ENCODE results near the gene FGF19. TPM values are rescaled to one million over a fixed set of nuclear protein-coding genes. Genes with fewer than 3 reads are reported as not detected.

Gene FGF19
- total RNA-seq, result not detected in 2 replicates
- not detected for polyA plus RNA-seq (2012)

- DNase-seq (ENCODE audit: low read depth), result no peak
Observed at GRCh38 chr11:69703768-69704507, at the start of gene FGF19. Gene FGF19, minus strand, starts transcription at chr11:69704022. Its CDS starts 146 bp downstream, at chr11:69703876.

- DNase-seq (ENCODE audit: low read depth), result no peak
Observed at GRCh38 chr11:69752890-69753289, 49.1 kb upstream of the FGF19 start.

- no peak for DNase-seq (ENCODE audit: low read depth)
Observed at GRCh38 chr11:69750875-69751597, 47.2 kb upstream of the FGF19 start.

GRCh38 chr11:69750108-69750850 lies 46.5 kb upstream of the FGF19 start:
- no peak for DNase-seq (ENCODE audit: low read depth)

- DNase-seq (ENCODE audit: low read depth), result no peak
Observed at GRCh38 chr11:69748637-69749036, 44.8 kb upstream of the FGF19 start.

- DNase-seq (ENCODE audit: low read depth), result no peak
Observed at GRCh38 chr11:69746752-69747742, 43.2 kb upstream of the FGF19 start.

GRCh38 chr11:69746140-69746539 lies 42.3 kb upstream of the FGF19 start:
- no peak for DNase-seq (ENCODE audit: low read depth)

GRCh38 chr11:69745201-69745600 lies 41.4 kb upstream of the FGF19 start:
- DNase-seq (ENCODE audit: low read depth), result no peak

- DNase-seq (ENCODE audit: low read depth), result peak; percentile 6
Observed at GRCh38 chr11:69744435-69744834, 40.6 kb upstream of the FGF19 start.

GRCh38 chr11:69734841-69735240 lies 31.0 kb upstream of the FGF19 start:
- DNase-seq (ENCODE audit: low read depth), result no peak

- DNase-seq (ENCODE audit: low read depth), result no peak
Observed at GRCh38 chr11:69734367-69734766, 30.5 kb upstream of the FGF19 start.

GRCh38 chr11:69732910-69733309 lies 29.1 kb upstream of the FGF19 start:
- no peak for DNase-seq (ENCODE audit: low read depth)

- DNase-seq (ENCODE audit: low read depth), result no peak
Observed at GRCh38 chr11:69731110-69731509, 27.3 kb upstream of the FGF19 start.

GRCh38 chr11:69730500-69730899 lies 26.7 kb upstream of the FGF19 start:
- no peak for DNase-seq (ENCODE audit: low read depth)

GRCh38 chr11:69729252-69729651 lies 25.4 kb upstream of the FGF19 start:
- DNase-seq (ENCODE audit: low read depth), result no peak

- no peak for DNase-seq (ENCODE audit: low read depth)
Observed at GRCh38 chr11:69727266-69727665, 23.4 kb upstream of the FGF19 start.

- no peak for DNase-seq (ENCODE audit: low read depth)
Observed at GRCh38 chr11:69726481-69726880, 22.7 kb upstream of the FGF19 start.

- DNase-seq (ENCODE audit: low read depth), result no peak
Observed at GRCh38 chr11:69726019-69726418, 22.2 kb upstream of the FGF19 start.

- no peak for DNase-seq (ENCODE audit: low read depth)
Observed at GRCh38 chr11:69721745-69722144, 17.9 kb upstream of the FGF19 start.

GRCh38 chr11:69721106-69721505 lies 17.3 kb upstream of the FGF19 start:
- DNase-seq (ENCODE audit: low read depth), result no peak

- DNase-seq (ENCODE audit: low read depth), result no peak
Observed at GRCh38 chr11:69718912-69719311, 15.1 kb upstream of the FGF19 start.

All from myocyte (in vitro differentiated cells).